ENCODE results near the gene AGO1.
"Not testable (repeated sequence)": the region's sequence is repeated elsewhere in the genome, so short reads cannot be mapped to it uniquely, and the experiment has no call there.

AGO1 gene

GRCh38 chr1:35864813-35865212, 18.2 kb upstream of the AGO1 start:
- H3K9me3 ChIP-seq (ENCODE audit: control insufficient read depth, low read length), result no peaks in the 10 kb centered on the region
- no peak overlapping the region for H2AFZ ChIP-seq
- H3K79me2 ChIP-seq, result no peaks in the 10 kb centered on the region
- H3K27me3 ChIP-seq (ENCODE audit: control insufficient read depth, insufficient read depth, low read length), result no peaks in the 10 kb centered on the region
- H3K27ac ChIP-seq, result no peak overlapping the region
- H3K4me1 ChIP-seq, result no peaks in the 10 kb centered on the region
- H3K4me3 ChIP-seq (ENCODE audit: low read depth, low read length), result no peak overlapping the region
- H3K4me2 ChIP-seq (ENCODE audit: low read length), result no peak overlapping the region
- H3K36me3 ChIP-seq (ENCODE audit: control insufficient read depth, insufficient read depth, low read length), result no peaks in the 10 kb centered on the region
- no peak for TF ChIP-seq CTCF (IDR thresholded peaks at IDR 0.05)
- H3K9ac ChIP-seq, result no peak overlapping the region

GRCh38 chr1:35866991-35867390, 16.0 kb upstream of the AGO1 start:
- Histone ChIP-seq H2AFZ (no peak overlapping the region), H3K79me2 (no peaks in the 10 kb centered on the region), H3K9ac (no peak overlapping the region), H3K36me3 (ENCODE audit: control insufficient read depth, insufficient read depth, low read length) (no peaks in the 10 kb centered on the region), H3K27ac (no peak overlapping the region), H3K4me1 (no peaks in the 10 kb centered on the region), H3K27me3 (ENCODE audit: control insufficient read depth, insufficient read depth, low read length) (no peaks in the 10 kb centered on the region), H3K4me2 (ENCODE audit: low read length) (no peak overlapping the region), H3K4me3 (ENCODE audit: low read depth, low read length) (no peak overlapping the region), H3K9me3 (ENCODE audit: control insufficient read depth, low read length) (no peaks in the 10 kb centered on the region)
- TF ChIP-seq CTCF (IDR thresholded peaks at IDR 0.05), result no peak

- H3K9ac ChIP-seq; H3K36me3 ChIP-seq (ENCODE audit: control insufficient read depth, insufficient read depth, low read length); H3K4me1 ChIP-seq; H3K9me3 ChIP-seq (ENCODE audit: control insufficient read depth, low read length); H2AFZ ChIP-seq; H3K27ac ChIP-seq; H3K4me2 ChIP-seq (ENCODE audit: low read length); H3K79me2 ChIP-seq; H3K4me3 ChIP-seq (ENCODE audit: low read depth, low read length); H3K27me3 ChIP-seq (ENCODE audit: control insufficient read depth, insufficient read depth, low read length): not testable (repeated sequence)
Measured at GRCh38 chr1:35869245-35869950, 13.6 kb upstream of the AGO1 start.

GRCh38 chr1:35870651-35871309, 12.2 kb upstream of the AGO1 start:
- H3K36me3 ChIP-seq (ENCODE audit: control insufficient read depth, insufficient read depth, low read length), result no peaks in the 10 kb centered on the region
- no peak overlapping the region for H3K4me2 ChIP-seq (ENCODE audit: low read length)
- H3K79me2 ChIP-seq, result no peaks in the 10 kb centered on the region
- H3K4me1 ChIP-seq, result peaks cover 7% of the 10 kb centered on the region
- no peak for TF ChIP-seq CTCF (IDR thresholded peaks at IDR 0.05)
- no peak overlapping the region for H2AFZ ChIP-seq
- H3K9ac ChIP-seq, result no peak overlapping the region
- H3K9me3 ChIP-seq (ENCODE audit: control insufficient read depth, low read length), result no peaks in the 10 kb centered on the region
- no peaks in the 10 kb centered on the region for H3K27me3 ChIP-seq (ENCODE audit: control insufficient read depth, insufficient read depth, low read length)
- H3K27ac ChIP-seq, result no peak overlapping the region
- H3K4me3 ChIP-seq (ENCODE audit: low read depth, low read length), result no peak overlapping the region

- no peak overlapping the region for H3K4me2 ChIP-seq (ENCODE audit: low read length)
- H3K79me2 ChIP-seq, result no peaks in the 10 kb centered on the region
- H3K4me3 ChIP-seq (ENCODE audit: low read depth, low read length), result no peak overlapping the region
- peaks cover 7% of the 10 kb centered on the region for H3K4me1 ChIP-seq
- no peak overlapping the region for H3K9ac ChIP-seq
- peak overlapping the region; percentile 19 for H3K27ac ChIP-seq
- H3K36me3 ChIP-seq (ENCODE audit: control insufficient read depth, insufficient read depth, low read length), result no peaks in the 10 kb centered on the region
- no peak overlapping the region for H2AFZ ChIP-seq
- no peaks in the 10 kb centered on the region for H3K27me3 ChIP-seq (ENCODE audit: control insufficient read depth, insufficient read depth, low read length)
- H3K9me3 ChIP-seq (ENCODE audit: control insufficient read depth, low read length), result no peaks in the 10 kb centered on the region
- TF ChIP-seq CTCF (IDR thresholded peaks at IDR 0.05), result no peak
Measured at GRCh38 chr1:35873243-35873750, 9.7 kb upstream of the AGO1 start.

- H2AFZ ChIP-seq; H3K4me1 ChIP-seq; H3K36me3 ChIP-seq (ENCODE audit: control insufficient read depth, insufficient read depth, low read length); H3K4me2 ChIP-seq (ENCODE audit: low read length); H3K27ac ChIP-seq; H3K27me3 ChIP-seq (ENCODE audit: control insufficient read depth, insufficient read depth, low read length); H3K9ac ChIP-seq; H3K4me3 ChIP-seq (ENCODE audit: low read depth, low read length); H3K79me2 ChIP-seq; H3K9me3 ChIP-seq (ENCODE audit: control insufficient read depth, low read length): not testable (repeated sequence)
Measured at GRCh38 chr1:35874115-35874514, 8.9 kb upstream of the AGO1 start.
